Measurements from ENCODE around the gene OSBPL1A. TPM values are rescaled to one million over a fixed set of nuclear protein-coding genes. Genes with fewer than 3 reads are reported as not detected.
A peak's percentile ranks its signal among the peaks of the same experiment; 100 is the strongest.

Gene OSBPL1A
- total RNA-seq, 2 donors from 2014 or later = 29.7 to 36.9 TPM

DNA sequence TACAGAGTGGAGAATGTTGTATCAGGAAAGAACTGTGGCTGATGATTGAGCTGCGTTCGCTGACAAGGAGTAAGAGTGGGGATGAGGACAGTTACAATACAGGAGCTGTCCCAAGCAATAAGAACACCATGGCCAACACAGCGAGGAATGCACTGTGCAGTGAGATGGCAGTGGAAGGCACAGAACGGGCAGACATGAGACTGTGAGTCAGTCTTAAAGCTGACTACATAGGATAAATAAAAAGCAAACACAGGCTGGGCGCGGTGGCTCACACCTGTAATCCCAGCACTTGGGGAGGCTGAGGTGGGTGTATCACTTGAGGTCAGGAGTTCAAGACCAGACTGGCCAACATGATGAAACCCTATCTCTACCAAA is 169.0 kb downstream of the OSBPL1A start:
- 93 to 94% methylated on average over 4 to 6 of the region's 6 CpGs for WGBS, 2 experiments (ENCODE audit: insufficient coverage in 1 of 2, insufficient read length in 1 of 2)
- Histone ChIP-seq H3K27me3 (ENCODE audit: control insufficient read depth, insufficient read depth, low read length, poor library complexity, severe bottlenecking) (no peaks in the 10 kb centered on the region), H3K36me3 (ENCODE audit: control insufficient read depth, insufficient read depth, low read length) (peaks cover 7% of the 10 kb centered on the region), H3K9me3 (ENCODE audit: control insufficient read depth, low read length) (no peaks in the 10 kb centered on the region), H3K27ac (ENCODE audit: low read depth, low read length) (no peak overlapping the region), H3K4me1 (ENCODE audit: control insufficient read depth, insufficient read depth, low read length) (peaks cover 2% of the 10 kb centered on the region), H3K4me3 (ENCODE audit: low read length) (no peak overlapping the region), H3K9ac (ENCODE audit: extremely low read depth, low read length, poor library complexity, severe bottlenecking) (no peak overlapping the region)
- TF ChIP-seq, protein P1, sequence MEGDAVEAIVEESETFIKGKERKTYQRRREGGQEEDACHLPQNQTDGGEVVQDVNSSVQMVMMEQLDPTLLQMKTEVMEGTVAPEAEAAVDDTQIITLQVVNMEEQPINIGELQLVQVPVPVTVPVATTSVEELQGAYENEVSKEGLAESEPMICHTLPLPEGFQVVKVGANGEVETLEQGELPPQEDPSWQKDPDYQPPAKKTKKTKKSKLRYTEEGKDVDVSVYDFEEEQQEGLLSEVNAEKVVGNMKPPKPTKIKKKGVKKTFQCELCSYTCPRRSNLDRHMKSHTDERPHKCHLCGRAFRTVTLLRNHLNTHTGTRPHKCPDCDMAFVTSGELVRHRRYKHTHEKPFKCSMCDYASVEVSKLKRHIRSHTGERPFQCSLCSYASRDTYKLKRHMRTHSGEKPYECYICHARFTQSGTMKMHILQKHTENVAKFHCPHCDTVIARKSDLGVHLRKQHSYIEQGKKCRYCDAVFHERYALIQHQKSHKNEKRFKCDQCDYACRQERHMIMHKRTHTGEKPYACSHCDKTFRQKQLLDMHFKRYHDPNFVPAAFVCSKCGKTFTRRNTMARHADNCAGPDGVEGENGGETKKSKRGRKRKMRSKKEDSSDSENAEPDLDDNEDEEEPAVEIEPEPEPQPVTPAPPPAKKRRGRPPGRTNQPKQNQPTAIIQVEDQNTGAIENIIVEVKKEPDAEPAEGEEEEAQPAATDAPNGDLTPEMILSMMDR (conservative IDR thresholded peaks at IDR 0.05) = no peak
- H3K27me3 Mint-ChIP-seq (ENCODE audit: insufficient read depth) = no peaks in the 10 kb centered on the region
- no peak overlapping the region for H3K27ac Mint-ChIP-seq
- H3K4me1 Mint-ChIP-seq = peaks cover 4% of the 10 kb centered on the region
- peaks cover 1% of the 10 kb centered on the region for H3K36me3 Mint-ChIP-seq (ENCODE audit: low read depth)
- no peak for DNase-seq
- H3K4me3 Mint-ChIP-seq = no peak overlapping the region
- H3K9me3 Mint-ChIP-seq = no peaks in the 10 kb centered on the region

DNA sequence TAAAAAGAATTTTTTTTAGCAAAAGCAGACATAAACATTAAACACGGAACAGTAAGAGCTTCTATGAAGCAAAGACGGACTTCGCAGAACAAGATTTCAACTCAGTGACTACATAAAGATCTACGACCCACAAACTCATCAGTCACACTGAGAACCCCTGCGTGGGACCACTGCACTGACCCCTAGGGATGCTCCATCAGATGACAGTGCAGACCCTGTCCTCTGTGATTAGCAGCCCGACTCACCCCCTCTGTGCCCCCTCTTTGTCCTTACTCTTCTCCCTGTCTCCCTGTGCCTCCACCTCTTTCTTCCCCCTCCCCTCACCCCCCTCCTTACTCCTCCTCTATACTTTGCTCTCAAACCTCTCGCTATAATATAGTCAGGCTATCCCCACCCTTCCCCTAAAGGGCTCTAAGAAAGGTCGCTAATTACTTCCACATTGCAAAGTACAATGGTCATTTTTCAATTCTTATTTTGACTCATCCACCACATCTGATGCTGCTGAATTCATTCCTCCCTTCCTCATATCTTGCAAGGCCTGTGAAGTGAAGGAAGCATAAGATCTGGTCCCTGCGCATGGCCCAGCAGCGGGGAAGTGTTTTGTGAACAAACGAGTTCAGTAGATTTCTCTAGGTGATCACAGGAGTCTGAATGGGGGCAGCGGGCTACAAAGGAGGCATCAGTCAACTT is 169.5 kb downstream of the OSBPL1A start:
- H3K4me1 ChIP-seq (ENCODE audit: control insufficient read depth, insufficient read depth, low read length) = peaks cover 2% of the 10 kb centered on the region
- Mint-ChIP-seq H3K27me3 (ENCODE audit: insufficient read depth) (no peaks in the 10 kb centered on the region), H3K36me3 (ENCODE audit: low read depth) (peaks cover 1% of the 10 kb centered on the region), H3K9me3 (no peaks in the 10 kb centered on the region), H3K4me3 (no peak overlapping the region), H3K4me1 (peaks cover 4% of the 10 kb centered on the region), H3K27ac (no peak overlapping the region)
- H3K36me3 ChIP-seq (ENCODE audit: control insufficient read depth, insufficient read depth, low read length) = peaks cover 7% of the 10 kb centered on the region
- H3K9me3 ChIP-seq (ENCODE audit: control insufficient read depth, low read length) = no peaks in the 10 kb centered on the region
- no peaks in the 10 kb centered on the region for H3K27me3 ChIP-seq (ENCODE audit: control insufficient read depth, insufficient read depth, low read length, poor library complexity, severe bottlenecking)
- TF ChIP-seq, protein P1 (conservative IDR thresholded peaks at IDR 0.05) = peak; percentile 35
- no peak overlapping the region for H3K4me3 ChIP-seq (ENCODE audit: low read length)
- no peak for DNase-seq
- H3K9ac ChIP-seq (ENCODE audit: extremely low read depth, low read length, poor library complexity, severe bottlenecking) = no peak overlapping the region
- WGBS, 2 experiments (ENCODE audit: insufficient coverage in 1 of 2, insufficient read length in 1 of 2) = 93 to 96% methylated on average over 9 to 12 of the region's 12 CpGs
- no peak overlapping the region for H3K27ac ChIP-seq (ENCODE audit: low read depth, low read length)

DNA sequence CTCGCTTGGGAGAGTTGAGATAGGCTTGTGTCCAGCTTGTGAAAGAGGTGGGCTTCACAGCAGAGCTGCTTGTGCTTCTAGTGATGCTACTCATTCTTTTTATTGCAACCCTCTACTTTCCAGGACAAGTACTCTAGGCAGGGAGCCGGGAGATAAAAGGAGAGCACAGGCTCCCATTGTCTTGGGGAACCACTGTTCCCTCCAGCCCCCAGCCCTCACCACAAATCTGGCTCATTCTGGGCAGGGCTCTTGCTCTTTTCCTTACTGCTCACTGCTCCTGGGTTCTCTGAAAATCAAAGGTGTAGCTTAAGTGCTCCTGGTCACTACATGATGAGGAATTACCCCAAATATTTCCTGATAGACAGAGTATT is 177.3 kb downstream of the OSBPL1A start:
- no peaks in the 10 kb centered on the region for H3K9me3 Mint-ChIP-seq
- WGBS, 2 experiments (ENCODE audit: insufficient coverage in 1 of 2, insufficient read length in 1 of 2) = 57 to 78% methylated on average over 1 to 2 of the region's 2 CpGs
- Histone ChIP-seq H3K9me3 (ENCODE audit: control insufficient read depth, low read length) (no peaks in the 10 kb centered on the region), H3K36me3 (ENCODE audit: control insufficient read depth, insufficient read depth, low read length) (peaks cover 7% of the 10 kb centered on the region), H3K27ac (ENCODE audit: low read depth, low read length) (no peak overlapping the region), H3K4me3 (ENCODE audit: low read length) (no peak overlapping the region), H3K4me1 (ENCODE audit: control insufficient read depth, insufficient read depth, low read length) (peaks cover 7% of the 10 kb centered on the region), H3K9ac (ENCODE audit: extremely low read depth, low read length, poor library complexity, severe bottlenecking) (no peak overlapping the region), H3K27me3 (ENCODE audit: control insufficient read depth, insufficient read depth, low read length, poor library complexity, severe bottlenecking) (no peaks in the 10 kb centered on the region)
- H3K27ac Mint-ChIP-seq = peak overlapping the region; percentile 5
- DNase-seq = no peak
- TF ChIP-seq, protein P1 (conservative IDR thresholded peaks at IDR 0.05) = no peak
- H3K4me1 Mint-ChIP-seq = peaks cover 35% of the 10 kb centered on the region
- no peak overlapping the region for H3K4me3 Mint-ChIP-seq
- peaks cover 1% of the 10 kb centered on the region for H3K36me3 Mint-ChIP-seq (ENCODE audit: low read depth)
- H3K27me3 Mint-ChIP-seq (ENCODE audit: insufficient read depth) = no peaks in the 10 kb centered on the region
